GM03348 (cell line): Measurements from ENCODE around the gene BCAR3.

Source experiments
- DNase-seq: peaks from one replicate; pipeline ENCODE4 v3.0.0; 2012; ENCODE audit warnings: low spot score

Gene BCAR3

DNA sequence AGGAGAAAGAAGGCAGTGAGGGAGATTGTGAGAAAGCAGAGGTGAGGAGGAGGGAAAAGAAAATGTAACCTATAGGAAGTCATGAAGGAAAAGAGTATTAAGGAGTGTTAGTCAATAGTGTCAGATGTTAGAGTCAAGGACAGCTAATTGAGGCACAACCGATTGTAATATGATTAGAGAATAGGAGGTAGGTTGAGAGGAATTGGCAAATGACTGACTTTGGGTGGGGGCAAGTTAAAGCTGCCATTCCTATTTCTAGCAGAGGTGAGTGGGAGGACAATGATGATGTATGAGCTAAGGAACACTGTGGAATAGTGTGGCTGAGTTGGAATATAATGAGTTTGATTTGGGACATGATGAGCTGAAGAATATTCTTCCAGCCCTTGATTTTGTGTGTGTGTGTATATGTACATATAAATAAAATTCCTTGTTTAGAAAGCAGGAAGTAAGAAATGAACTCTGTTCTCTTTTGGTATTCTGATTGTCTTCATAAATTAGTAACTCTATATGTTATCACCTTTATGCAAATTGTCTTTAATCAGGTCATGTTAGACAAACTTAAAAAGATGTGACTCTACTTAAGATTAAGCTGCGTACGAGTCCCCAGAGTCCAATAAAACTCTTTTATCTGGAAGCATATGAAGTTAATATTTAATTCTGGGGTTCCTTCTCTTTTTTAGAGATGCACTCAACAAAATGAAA lies 135.3 kb downstream of the BCAR3 start:
- DNase-seq, result no peak

DNA sequence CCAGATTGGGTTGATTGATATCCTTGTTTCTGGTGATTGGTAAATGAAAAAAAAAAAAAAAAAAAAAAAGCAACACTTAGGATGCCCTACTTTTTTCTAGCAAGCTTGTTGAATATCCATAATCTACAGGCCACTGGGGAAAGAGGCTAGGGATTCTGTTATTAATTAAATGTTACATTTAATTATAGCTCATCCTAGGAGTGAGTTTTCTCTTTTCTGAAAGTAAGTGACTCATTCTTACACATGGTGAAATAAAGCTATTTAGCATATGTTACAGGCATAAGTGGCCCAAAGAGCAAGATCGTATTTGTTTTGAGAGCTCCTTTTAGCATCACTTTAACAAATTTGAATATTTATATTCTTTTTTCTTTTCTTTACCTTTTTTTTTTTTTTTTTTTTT lies 139.2 kb downstream of the BCAR3 start:
- DNase-seq, result no peak

DNA sequence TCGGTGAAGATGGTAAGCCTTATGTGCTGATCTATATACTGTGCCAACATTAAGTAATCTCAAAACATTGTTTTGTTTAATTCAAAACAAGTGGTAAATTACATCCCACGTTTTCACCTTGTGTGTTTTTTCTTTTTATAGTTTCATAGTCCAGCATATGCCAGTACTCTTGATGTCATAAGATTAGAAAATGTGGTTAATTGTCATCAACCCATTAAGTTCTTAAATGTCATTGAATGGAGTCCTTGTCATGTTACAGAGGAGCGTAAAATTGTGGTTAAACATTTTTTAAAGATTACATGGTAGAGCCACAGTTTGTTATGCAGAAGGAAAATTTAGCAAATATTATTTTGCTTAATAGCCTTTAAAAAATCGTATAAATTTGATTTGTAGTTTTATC lies 140.6 kb downstream of the BCAR3 start:
- DNase-seq, result no peak

DNA sequence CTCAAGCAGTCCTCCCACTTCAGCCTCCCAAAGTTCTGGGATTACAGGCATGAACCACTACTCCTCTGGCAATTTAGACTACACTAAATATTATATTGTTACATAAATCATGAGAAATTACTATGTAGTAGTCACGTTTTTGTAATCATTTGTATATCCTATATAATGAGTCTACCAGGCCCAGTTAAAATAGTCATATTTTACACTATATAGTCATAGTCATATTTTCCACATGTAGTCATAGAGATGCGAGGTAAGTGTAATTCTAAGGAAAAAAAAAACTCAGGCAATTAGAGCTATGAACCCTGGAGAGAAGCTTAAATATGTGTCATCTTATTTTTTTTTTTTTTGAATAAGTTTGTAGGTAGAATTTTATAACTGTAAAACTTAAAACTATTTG lies 143.7 kb downstream of the BCAR3 start:
- DNase-seq, result no peak

DNA sequence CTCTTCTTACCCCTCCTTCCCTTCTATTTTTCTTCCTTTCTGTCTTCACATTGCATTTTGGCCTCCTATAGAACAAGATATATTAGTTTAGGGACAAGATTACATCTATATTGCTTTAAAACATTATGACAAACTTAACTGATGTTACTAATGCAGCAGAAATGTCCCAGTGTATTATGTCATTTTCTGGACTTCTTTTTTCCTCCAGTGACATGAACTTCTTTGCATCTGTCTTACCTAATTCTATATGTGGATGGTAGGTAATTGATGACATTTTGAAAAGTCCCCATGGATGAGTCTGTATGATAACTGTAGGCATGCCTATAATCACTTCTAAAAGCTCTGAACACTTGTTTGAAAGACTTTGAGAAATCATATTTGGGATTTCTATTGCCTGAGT lies 144.2 kb downstream of the BCAR3 start:
- no peak for DNase-seq

DNA sequence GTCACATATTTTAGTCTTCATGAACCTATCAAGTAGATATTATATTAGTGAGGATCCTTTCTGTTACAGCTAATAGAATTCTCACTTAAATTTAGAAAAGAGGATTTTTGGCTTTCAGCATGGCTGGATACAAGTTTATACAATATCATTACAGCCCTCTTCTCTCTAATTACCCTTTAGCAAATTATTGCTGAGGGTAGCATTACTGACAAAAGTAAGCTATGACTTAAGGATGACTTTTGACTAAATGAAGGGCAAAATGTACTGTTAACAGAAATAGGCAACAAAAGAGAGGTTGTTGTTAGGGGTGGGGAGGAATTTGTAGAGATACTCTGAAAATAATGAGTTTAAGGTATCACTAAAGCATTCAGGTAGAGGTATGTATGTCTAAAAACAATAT lies 148.0 kb downstream of the BCAR3 start:
- no peak for DNase-seq

DNA sequence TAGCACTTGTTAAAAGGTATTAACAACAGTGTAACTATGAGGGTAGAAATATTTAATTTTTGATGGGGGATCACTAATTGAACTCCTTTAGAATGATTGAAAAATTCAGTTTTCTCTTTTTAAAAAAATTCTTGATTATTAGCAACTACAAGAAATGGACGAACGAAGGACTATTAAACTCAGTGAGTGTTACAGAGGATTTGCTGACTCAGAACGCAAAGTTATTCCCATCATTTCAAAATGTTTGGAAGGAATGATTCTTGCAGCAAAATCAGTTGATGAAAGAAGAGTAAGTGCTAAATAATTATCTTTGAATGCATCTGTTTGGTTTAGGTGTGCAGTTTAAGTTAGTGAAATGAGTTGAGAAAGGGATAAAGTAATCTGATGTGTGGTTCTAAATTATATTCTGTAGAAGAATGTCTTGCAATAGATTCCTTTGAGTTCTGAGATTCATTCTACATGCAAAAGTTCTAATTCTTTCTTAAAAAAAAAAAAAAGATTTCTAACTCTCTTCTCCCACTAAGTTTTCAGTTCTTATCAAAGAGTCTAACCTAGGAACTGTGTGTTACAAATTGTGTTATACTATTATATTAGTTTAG lies 148.8 kb downstream of the BCAR3 start:
- DNase-seq, result no peak

DNA sequence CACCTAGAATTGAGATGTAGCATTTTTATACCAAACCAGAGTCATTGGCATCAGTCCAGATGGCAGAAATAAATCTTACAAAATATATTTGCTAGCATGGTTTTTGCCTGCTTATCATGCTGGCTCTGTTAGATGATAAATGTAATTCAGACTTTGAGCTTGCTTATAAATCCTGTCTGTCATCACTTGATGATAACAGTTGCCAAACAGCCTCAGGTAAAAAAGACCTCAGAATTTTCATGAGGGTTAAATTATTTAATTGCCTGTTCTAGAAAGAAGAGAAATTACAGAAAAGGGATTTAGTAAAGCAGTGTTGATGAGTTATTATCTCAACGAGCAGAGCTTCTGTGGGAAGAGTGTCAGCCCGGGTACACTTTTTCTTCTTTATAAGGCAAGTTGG lies 150.4 kb downstream of the BCAR3 start:
- no peak for DNase-seq

DNA sequence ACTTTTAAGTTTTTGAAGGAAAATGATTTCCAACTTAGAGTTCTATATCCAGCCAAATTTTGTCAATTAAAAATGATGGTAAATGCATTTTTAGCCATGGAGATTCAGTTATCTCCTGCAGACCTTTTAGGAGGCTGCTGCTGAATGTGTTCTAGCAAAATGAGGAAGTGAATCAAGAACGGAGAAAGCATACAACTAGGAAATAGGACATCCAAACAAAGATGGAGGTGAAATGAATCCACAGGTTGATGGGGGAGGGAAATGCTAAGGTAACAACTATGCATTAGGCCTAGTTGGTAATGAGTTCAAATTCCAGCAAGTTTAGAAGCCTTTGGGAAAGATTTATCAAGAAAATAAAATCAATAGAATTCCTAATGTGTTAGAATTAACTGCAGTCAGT lies 153.2 kb downstream of the BCAR3 start:
- no peak for DNase-seq

DNA sequence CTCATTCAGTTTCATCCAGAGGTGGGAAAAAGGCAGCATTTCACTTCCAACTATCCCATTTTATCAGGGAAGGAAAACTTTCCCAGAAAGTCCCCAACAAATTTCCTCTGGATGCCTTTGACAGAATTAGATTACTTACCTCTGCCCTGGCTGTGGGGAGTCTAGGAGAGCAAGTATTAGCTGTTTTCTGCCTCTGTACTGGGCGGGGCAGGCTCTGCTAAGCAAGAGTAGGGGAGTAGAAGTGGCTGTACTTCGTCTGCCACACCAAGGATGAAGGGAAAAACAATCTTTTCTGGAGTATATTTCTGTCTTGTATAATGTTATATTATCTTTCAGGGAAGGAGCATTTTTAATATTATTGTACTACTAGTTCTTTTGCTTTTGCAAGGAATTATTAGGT lies 155.2 kb downstream of the BCAR3 start:
- no peak for DNase-seq

DNA sequence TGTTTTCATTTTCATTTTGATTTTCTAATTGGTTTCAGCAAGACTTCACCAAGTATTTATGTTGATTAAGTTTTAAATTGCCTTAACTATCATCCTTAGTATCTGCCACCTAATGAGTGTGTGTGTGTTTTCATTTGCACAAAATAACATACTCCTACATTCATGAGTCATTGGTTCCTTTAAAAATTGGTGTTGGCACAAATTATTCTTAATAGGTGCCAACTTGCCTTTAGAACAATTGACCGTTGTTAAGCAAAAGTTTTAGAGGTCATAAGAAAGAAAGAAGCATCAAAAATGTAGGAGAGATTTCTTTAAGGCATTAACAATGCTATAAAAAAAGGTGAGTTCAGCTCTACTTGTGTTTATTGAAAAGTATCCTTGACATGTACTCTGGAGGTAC lies 156.2 kb downstream of the BCAR3 start:
- DNase-seq, result no peak

DNA sequence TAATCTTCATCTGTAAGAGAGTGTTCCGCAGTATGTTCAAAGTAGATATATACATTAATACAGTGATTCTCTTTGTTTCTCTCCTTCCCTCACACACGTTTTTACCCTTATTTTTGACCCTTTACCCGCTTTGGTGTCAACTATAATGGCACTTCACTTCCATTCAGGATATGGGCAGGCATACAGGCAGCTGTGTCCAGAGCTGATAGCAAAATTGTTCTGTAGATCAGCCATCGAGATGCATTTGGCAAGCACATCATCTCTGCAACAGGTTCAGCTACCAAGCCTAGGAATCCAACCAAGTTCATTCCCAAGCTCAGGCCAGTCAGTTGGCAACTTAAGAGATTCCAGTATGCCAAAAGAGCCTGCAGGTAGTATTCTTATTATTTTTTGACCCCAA lies 158.9 kb downstream of the BCAR3 start:
- no peak for DNase-seq

DNA sequence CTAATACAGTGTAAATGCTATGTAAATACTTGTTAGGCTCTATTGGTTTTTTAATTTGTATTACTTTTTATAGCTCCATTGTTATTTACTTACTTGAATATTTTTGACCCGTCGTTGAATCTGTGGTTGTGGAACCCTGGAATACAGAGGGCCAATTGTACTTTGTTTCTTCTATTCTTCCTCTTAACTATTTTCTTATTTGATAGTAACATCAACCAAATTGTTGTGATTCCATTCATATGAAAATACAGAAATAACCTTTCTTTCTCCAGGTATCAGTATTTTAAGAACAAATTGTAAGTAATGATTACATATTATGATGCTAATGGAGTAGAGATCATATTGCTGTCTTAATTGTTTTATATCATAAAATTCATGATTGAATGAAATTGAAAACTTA lies 160.0 kb downstream of the BCAR3 start:
- no peak for DNase-seq

DNA sequence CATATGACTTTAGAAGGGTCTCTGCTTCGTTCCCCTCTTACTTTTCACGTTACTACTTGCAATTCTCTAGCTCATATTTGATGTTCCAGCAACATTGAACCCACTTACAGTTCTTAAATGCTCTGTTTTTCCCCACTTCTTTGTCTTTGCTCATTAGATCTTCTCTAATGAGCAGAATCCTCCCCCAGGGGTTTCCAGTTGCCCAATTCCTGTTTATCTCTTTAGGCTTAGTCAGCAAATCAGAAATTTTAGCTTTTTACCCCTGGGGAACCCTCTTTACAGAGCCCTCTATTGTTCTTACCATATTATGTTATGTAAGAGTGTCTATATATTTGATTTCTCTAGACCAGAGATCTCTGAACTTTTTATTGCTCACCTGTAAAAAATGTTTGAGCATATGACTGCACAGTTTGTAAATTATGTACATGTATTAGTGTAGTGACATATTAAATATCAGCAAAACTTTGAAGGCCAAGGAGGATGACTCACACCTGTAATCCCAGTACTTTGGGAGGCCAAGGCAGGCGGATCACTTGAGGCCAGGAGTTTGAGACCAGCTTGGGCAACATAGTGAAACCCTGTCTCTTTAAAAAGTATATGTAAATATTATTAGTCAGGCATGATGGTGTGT lies 162.3 kb downstream of the BCAR3 start:
- no peak for DNase-seq

DNA sequence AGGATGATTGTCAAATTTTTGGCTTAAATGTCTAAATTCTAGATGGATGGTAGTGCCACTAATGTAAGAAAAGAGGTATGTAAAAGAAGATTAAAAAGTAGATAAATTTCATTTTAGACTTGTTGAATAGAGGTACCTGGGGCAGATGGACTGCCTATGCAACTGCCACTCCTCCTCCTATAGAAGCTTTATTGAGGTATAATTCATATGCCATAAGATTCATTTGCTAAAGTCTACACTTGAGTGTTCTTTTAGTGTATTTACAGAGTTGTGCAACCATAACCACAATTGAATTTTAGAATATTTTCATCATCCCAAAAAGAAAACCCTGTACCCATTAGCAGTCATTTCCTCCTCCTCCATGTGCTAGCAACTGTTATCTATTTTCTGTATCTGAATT lies 163.1 kb downstream of the BCAR3 start:
- no peak for DNase-seq

DNA sequence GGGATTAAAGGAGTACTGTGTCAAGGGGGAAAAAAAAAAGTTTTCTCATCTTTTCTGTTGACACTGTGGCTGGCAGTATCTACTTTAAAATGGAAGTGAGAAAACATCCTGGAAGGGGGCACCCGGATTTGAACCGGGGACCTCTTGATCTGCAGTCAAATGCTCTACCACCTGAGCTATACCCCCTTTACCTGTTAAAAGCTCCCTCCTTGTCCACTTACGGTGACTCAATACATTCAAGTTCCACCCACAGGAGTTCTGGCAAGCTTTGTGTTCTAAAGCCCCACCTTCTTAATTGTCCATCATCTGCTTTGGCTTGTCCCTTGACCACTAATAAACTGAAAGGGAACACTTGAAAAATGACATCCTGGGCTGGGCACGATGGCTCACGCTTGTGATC lies 165.5 kb downstream of the BCAR3 start:
- DNase-seq, result no peak
